HCT116 (cell line): ENCODE data around the gene IQCH. TPM values are rescaled to one million over a fixed set of nuclear protein-coding genes. Genes with fewer than 3 reads are reported as not detected.

Source experiments
- ATAC-seq: fragments of 200-7000 bp; cut with Tn5 transposase; 2 replicates; pipeline ENCODE4 v1.9.1; 2020; ENCODE audit warnings: mild to moderate bottlenecking, moderate library complexity
- BruUV-seq: library from RNA; stranded (reverse); fragments of 400-500 nt; replicated peaks from 2 replicates; lab custom pipeline; 2021; lab: Mats Ljungman, UMichigan
- CTCF ChIA-PET: fragments of 300-600 bp; sonication (Branson Sonifier 250); formaldehyde crosslinking; loops from one replicate; lab custom pipeline; 2021; ENCODE audit warnings: antibody characterized with exemption; lab: Charles Lee
- POLR2A ChIA-PET: fragments of 300-600, 350-600 bp; sonication (Branson Sonifier 250); formaldehyde crosslinking; loops from one replicate; lab custom pipeline; 2021; ENCODE audit warnings: antibody characterized with exemption; lab: Charles Lee
- RAD21 ChIA-PET, 2 experiments: fragments of 300-600 bp; sonication (Branson Sonifier 250); formaldehyde crosslinking; loops; one replicate each; lab custom pipeline; 2023; ENCODE audit warnings: low total read pairs in 2 of 2; ENCODE audit not compliant: uncharacterized antibody in 2 of 2, unreplicated experiment in 2 of 2, low non-redundant PET in 1 of 2; lab: Charles Lee
- DNase-seq: peaks from one replicate; pipeline ENCODE4 v3.0.0-alpha.2; 2010; ENCODE audit warnings: low read depth, low spot score
- H2AFZ ChIP-seq: fragments of 200-600 bp; shearing (Covaris generic), sonication (generic); 2 replicates; pipeline ENCODE4 v1.6.1; 2017; ENCODE audit warnings: low read depth, mixed run types, mixed read lengths, antibody characterized with exemption, low read length; ENCODE audit not compliant: poor library complexity, severe bottlenecking
- H3K27ac ChIP-seq: 2 replicates; pipeline ENCODE4 v1.5.1; 2012; ENCODE audit warnings: low read depth, low read length
- H3K27me3 ChIP-seq: fragments of 200-600 bp; sonication (generic); 2 replicates; pipeline ENCODE4 v1.6.1; 2016; ENCODE audit warnings: mixed run types, low read length, mixed read lengths; ENCODE audit not compliant: insufficient read depth
- H3K36me3 ChIP-seq, 2 experiments: fragments of 200-500 bp in 1 of 2; fragments of 200-600 bp in 1 of 2; sonication (Bioruptor generic) in 1 of 2; sonication (generic) in 1 of 2; 2 replicates each; pipeline versions ENCODE4 v1.5.1 to v1.6.1; 2014 to 2016; ENCODE audit warnings: low read length in 2 of 2, inconsistent platforms in 1 of 2, mixed read lengths in 1 of 2, mixed run types in 1 of 2; ENCODE audit not compliant: insufficient read depth in 2 of 2, control insufficient read depth in 1 of 2
- H3K4me1 ChIP-seq, 2 experiments: fragments of 200-600 bp in 1 of 2; sonication (generic) in 1 of 2; 2 replicates each; pipeline versions ENCODE4 v1.5.1 to v1.6.1; 2012 to 2017; ENCODE audit warnings: low read length in 2 of 2, inconsistent platforms in 1 of 2, mild to moderate bottlenecking in 1 of 2, mixed read lengths in 1 of 2, mixed run types in 1 of 2, moderate library complexity in 1 of 2; ENCODE audit not compliant: insufficient read depth in 2 of 2, control insufficient read depth in 1 of 2
- H3K4me2 ChIP-seq: fragments of 200-600 bp; sonication (generic); 2 replicates; pipeline ENCODE4 v1.6.1; 2017; ENCODE audit warnings: mixed run types, low read length, mixed read lengths
- H3K4me3 ChIP-seq, 2 experiments: fragments of 200-600 bp in 1 of 2; sonication (generic) in 1 of 2; replicated peaks in 1 of 2; 2 replicates each; pipeline ENCODE4 v1.5.1; 2011 to 2016; ENCODE audit warnings: low read length in 2 of 2, control low read depth in 1 of 2, low read depth in 1 of 2, mild to moderate bottlenecking in 1 of 2, mixed read lengths in 1 of 2, mixed run types in 1 of 2
- H3K79me2 ChIP-seq: fragments of 200-600 bp; sonication (generic); 2 replicates; pipeline ENCODE4 v1.6.1; 2017; ENCODE audit warnings: mild to moderate bottlenecking, mixed run types, low read length, moderate library complexity, mixed read lengths; ENCODE audit not compliant: insufficient read depth
- H3K9ac ChIP-seq: fragments of 200-600 bp; sonication (generic); 2 replicates; pipeline ENCODE4 v1.6.1; 2016; ENCODE audit warnings: low read length, mixed read lengths
- H3K9me2 ChIP-seq: fragments of 200-600 bp; sonication (generic), shearing (Covaris generic); 2 replicates; pipeline ENCODE4 v1.6.1; 2017; ENCODE audit warnings: mixed run types, mild to moderate bottlenecking, moderate library complexity; ENCODE audit not compliant: insufficient read depth
- H3K9me3 ChIP-seq, 2 experiments: fragments of 200-500 bp in 1 of 2; fragments of 200-600 bp in 1 of 2; sonication (Bioruptor generic) in 1 of 2; sonication (generic) in 1 of 2; 2 replicates each; pipeline ENCODE4 v1.6.1; 2014 to 2017; ENCODE audit warnings: low read length in 2 of 2, mixed read lengths in 2 of 2, inconsistent platforms in 1 of 2, low read depth in 1 of 2, mild to moderate bottlenecking in 1 of 2, mixed run types in 1 of 2, moderate library complexity in 1 of 2; ENCODE audit not compliant: control insufficient read depth in 1 of 2, insufficient read depth in 1 of 2
- H4K20me1 ChIP-seq: fragments of 200-600 bp; sonication (generic), shearing (Covaris generic); 2 replicates; pipeline ENCODE4 v1.6.1; 2017; ENCODE audit warnings: mixed run types, mild to moderate bottlenecking, moderate library complexity; ENCODE audit not compliant: insufficient read depth
- CBX3 ChIP-seq: IDR thresholded peaks from 2 replicates; pipeline ENCODE4 v1.6.1; 2012; ENCODE audit warnings: low read depth
- CEBPB ChIP-seq: IDR thresholded peaks from 2 replicates; pipeline ENCODE4 v1.6.1; 2012; ENCODE audit warnings: low read depth
- EZH2 ChIP-seq: fragments of 200-600 bp; sonication (generic); IDR thresholded peaks from 2 replicates; pipeline ENCODE4 v1.6.1; 2017; ENCODE audit warnings: antibody characterized with exemption, mixed run types
- POLR2AphosphoS5 ChIP-seq: IDR thresholded peaks from 2 replicates; pipeline ENCODE4 v1.6.1; 2011; ENCODE audit warnings: mild to moderate bottlenecking, low read depth, low read length, moderate library complexity
- RAD21 ChIP-seq: IDR thresholded peaks from 2 replicates; pipeline ENCODE4 v1.6.1; 2012; ENCODE audit warnings: low read depth, mild to moderate bottlenecking
- SIN3A ChIP-seq: IDR thresholded peaks from 2 replicates; pipeline ENCODE4 v1.6.1; 2012; ENCODE audit warnings: low read depth
- SP1 ChIP-seq: IDR thresholded peaks from 2 replicates; pipeline ENCODE4 v1.6.1; 2012; ENCODE audit warnings: low read depth
- SRF ChIP-seq: IDR thresholded peaks from 2 replicates; pipeline ENCODE4 v1.6.1; 2012; ENCODE audit warnings: low read depth
- TCF7L2 ChIP-seq: IDR thresholded peaks from 2 replicates; pipeline ENCODE4 v1.7.0; 2011; ENCODE audit warnings: borderline replicate concordance, inconsistent platforms; ENCODE audit not compliant: insufficient read depth, insufficient read length; ENCODE audit errors: extremely low read depth
- YY1 ChIP-seq: IDR thresholded peaks from 2 replicates; pipeline ENCODE4 v1.6.1; 2011; ENCODE audit warnings: low read length, low read depth, moderate library complexity, mild to moderate bottlenecking; ENCODE audit not compliant: insufficient replicate concordance; ENCODE audit errors: extremely low read depth
- ZNF274 ChIP-seq: fragments of 200-500 bp; sonication (Bioruptor generic); IDR thresholded peaks from 2 replicates; pipeline ENCODE4 v1.6.1; 2014; ENCODE audit warnings: mild to moderate bottlenecking, low read depth, low read length, inconsistent platforms
- intact Hi-C: fragments of 100-400 bp; cut with micrococcal nuclease; formaldehyde crosslinking; loops from 2 replicates; pipeline ENCODE4 v1.10.0; 2022
- total RNA-seq: library from RNA; stranded (reverse); gene quantifications from one replicate; pipeline ENCODE4 v1.2.1, GENCODE V29; 2021; ENCODE audit not compliant: unreplicated experiment
- TF ChIP-seq, protein P1 (sequence below): IDR thresholded peaks from 2 replicates; pipeline ENCODE4 v1.6.1; 2012; ENCODE audit warnings: low read depth
- TF ChIP-seq, protein P2 (sequence below): IDR thresholded peaks from 2 replicates; pipeline ENCODE4 v1.6.1; 2011; ENCODE audit warnings: mild to moderate bottlenecking, low read length, moderate library complexity; ENCODE audit not compliant: insufficient replicate concordance; ENCODE audit errors: extremely low read depth
- TF ChIP-seq, protein P3 (sequence below): IDR thresholded peaks from 2 replicates; pipeline ENCODE4 v1.6.1; 2012

Gene IQCH
- total RNA-seq, 1 experiment from 2014 or later, result 4.6 TPM

- TF ChIP-seq YY1 (no peak), SRF (no peak), SP1 (no peak)
- TF ChIP-seq, protein P1, sequence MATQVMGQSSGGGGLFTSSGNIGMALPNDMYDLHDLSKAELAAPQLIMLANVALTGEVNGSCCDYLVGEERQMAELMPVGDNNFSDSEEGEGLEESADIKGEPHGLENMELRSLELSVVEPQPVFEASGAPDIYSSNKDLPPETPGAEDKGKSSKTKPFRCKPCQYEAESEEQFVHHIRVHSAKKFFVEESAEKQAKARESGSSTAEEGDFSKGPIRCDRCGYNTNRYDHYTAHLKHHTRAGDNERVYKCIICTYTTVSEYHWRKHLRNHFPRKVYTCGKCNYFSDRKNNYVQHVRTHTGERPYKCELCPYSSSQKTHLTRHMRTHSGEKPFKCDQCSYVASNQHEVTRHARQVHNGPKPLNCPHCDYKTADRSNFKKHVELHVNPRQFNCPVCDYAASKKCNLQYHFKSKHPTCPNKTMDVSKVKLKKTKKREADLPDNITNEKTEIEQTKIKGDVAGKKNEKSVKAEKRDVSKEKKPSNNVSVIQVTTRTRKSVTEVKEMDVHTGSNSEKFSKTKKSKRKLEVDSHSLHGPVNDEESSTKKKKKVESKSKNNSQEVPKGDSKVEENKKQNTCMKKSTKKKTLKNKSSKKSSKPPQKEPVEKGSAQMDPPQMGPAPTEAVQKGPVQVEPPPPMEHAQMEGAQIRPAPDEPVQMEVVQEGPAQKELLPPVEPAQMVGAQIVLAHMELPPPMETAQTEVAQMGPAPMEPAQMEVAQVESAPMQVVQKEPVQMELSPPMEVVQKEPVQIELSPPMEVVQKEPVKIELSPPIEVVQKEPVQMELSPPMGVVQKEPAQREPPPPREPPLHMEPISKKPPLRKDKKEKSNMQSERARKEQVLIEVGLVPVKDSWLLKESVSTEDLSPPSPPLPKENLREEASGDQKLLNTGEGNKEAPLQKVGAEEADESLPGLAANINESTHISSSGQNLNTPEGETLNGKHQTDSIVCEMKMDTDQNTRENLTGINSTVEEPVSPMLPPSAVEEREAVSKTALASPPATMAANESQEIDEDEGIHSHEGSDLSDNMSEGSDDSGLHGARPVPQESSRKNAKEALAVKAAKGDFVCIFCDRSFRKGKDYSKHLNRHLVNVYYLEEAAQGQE, result no peak
Observed at GRCh38 chr15:67389975-67390374, 135.4 kb downstream of the IQCH start (continued).

GRCh38 chr15:67394873-67395639 lies 140.5 kb downstream of the IQCH start:
- no peaks in the 10 kb centered on the region for H3K9me2 ChIP-seq
- H2AFZ ChIP-seq, result no peak overlapping the region
- no peaks in the 10 kb centered on the region for H4K20me1 ChIP-seq
- POLR2A ChIA-PET, result no interaction called here
- no peak overlapping the region for H3K4me2 ChIP-seq
- no TSS peak for BruUV-seq
- no peak overlapping the region for H3K27ac ChIP-seq
- H3K79me2 ChIP-seq, result no peaks in the 10 kb centered on the region
- H3K9me3 ChIP-seq, result no peaks in the 10 kb centered on the region
- no peaks in the 10 kb centered on the region for H3K36me3 ChIP-seq
- H3K4me3 ChIP-seq, result no peak overlapping the region
- CTCF ChIA-PET, result interaction anchor here (1.0 kb wide), 1 partner anchor 10 kb away, joined by 3 read pairs; no protein-coding TSS in a partner anchor
- no peak for DNase-seq
- no peak for ATAC-seq
- no peaks in the 10 kb centered on the region for H3K27me3 ChIP-seq
- RAD21 ChIA-PET, result no interaction called here
- no peaks in the 10 kb centered on the region for H3K4me1 ChIP-seq
- H3K9ac ChIP-seq, result no peak overlapping the region
- intact Hi-C loops, result no loop called here
- TF ChIP-seq ZNF274, result no peak
- TF ChIP-seq, protein P2, sequence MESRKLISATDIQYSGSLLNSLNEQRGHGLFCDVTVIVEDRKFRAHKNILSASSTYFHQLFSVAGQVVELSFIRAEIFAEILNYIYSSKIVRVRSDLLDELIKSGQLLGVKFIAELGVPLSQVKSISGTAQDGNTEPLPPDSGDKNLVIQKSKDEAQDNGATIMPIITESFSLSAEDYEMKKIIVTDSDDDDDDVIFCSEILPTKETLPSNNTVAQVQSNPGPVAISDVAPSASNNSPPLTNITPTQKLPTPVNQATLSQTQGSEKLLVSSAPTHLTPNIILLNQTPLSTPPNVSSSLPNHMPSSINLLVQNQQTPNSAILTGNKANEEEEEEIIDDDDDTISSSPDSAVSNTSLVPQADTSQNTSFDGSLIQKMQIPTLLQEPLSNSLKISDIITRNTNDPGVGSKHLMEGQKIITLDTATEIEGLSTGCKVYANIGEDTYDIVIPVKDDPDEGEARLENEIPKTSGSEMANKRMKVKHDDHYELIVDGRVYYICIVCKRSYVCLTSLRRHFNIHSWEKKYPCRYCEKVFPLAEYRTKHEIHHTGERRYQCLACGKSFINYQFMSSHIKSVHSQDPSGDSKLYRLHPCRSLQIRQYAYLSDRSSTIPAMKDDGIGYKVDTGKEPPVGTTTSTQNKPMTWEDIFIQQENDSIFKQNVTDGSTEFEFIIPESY, result no peak
- TF ChIP-seq POLR2AphosphoS5, result no peak
- no peak for TF ChIP-seq EZH2
- no peak for TF ChIP-seq CEBPB
- TF ChIP-seq TCF7L2, result no peak
- TF ChIP-seq SRF, result no peak
- TF ChIP-seq, protein P1, result no peak
- no peak for TF ChIP-seq SIN3A
- TF ChIP-seq RAD21, result no peak
- no peak for TF ChIP-seq CBX3
- TF ChIP-seq, protein P3, sequence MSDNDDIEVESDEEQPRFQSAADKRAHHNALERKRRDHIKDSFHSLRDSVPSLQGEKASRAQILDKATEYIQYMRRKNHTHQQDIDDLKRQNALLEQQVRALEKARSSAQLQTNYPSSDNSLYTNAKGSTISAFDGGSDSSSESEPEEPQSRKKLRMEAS, result no peak
